Measurements from ENCODE around the gene TSGA10.

DNA sequence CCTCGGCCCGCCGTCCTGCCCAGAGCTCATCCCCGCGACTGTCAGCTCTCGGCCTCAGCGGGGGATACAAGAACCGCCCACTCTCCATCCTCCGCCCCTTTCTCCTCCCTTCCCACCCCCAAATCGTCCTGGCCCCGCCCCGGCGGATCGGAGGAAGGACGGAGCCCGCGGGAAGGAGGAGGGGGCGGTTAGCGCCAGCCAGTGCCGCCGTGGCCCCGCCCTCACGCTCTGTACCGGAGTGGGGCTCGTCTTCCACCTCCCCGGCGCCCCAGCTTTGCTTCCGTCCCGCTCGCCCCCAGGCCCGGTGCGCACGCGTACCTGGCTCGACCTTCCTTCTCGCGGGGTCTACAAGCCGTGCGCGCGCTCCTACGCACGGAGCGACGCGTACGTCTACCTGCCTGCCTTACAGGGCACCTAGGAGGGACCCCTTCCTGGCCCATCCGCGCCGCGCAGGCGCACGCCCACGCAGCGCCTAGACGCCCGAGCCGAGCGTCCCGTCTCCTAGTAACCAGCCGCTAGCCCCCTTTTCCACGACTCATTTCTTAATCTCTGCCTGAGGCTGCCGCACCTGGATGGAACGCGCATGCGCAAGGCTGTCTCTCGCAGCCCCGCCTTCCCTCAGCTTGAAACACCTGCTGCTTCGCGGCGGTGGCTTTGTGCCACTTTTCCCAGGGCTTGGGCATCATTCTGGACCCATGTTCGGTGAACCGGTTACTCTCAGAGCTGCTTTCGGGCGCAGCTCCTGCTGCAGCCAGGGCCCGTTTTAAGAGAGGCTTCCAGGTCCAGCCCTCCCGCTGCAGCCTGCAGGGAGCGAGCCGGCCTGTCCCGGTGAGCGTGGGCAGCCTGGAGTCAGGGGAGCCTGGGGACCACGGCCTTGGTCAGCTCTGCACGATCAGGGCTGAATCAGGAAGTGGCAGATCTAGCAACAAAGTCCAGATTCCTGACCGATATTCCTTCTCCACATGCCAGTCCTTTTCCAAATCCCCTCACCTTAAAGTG lies 13.3 kb downstream of the TSGA10 start, which contains the start of gene C2orf15:
- TF ChIP-seq GATA2 (IDR thresholded peaks at IDR 0.05; ENCODE audit: low read depth, low read length) (no peak; the same call in 1 of the 2 replicates), GATA3 (IDR thresholded peaks at IDR 0.05; ENCODE audit: low read depth, low read length) (no peak)

Data from SH-SY5Y (cell line).